Measurements from ENCODE around the gene ZNF697.

DNA sequence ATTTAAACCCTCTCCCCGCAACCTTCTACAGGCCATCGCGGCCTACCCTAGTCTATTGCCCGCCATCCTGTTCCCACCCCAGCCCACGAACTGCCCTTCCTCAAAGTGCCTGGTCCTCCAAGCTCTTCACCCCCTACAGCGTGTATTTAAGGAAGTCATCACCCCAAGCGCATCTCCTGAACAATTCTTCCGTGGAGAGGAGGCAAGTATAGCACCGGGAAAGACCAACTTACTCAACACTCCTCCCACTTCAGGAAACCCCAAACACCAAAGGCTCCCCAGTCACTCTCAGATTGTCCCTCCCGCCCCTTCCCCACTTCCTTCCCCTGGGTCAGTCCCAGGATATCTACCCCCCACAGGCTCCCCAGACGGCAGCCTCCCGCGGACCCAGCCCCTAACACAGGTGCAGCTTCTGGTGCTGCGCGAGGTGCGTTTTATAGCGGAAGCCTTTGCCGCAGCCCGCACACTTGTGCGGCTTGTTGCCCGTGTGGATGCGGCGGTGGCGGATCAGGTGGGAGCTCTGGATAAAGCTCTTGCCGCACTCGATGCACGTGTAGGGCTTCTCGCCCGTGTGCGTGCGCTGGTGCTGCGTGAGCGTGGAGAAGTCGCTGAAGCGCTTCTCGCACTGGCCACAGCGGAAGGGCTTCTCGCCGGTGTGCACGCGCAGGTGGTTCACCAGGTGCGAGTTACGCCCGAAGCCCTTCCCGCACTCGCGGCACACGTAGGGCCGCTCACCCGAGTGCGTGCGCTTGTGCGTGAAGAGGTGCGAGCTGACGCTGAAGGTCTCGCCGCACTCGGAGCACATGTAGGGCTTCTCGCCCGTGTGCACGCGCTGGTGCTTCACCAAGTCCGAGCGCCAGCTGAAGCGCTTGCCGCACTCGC is 25.5 kb downstream of the ZNF697 start:
- TF ChIP-seq, protein P1, sequence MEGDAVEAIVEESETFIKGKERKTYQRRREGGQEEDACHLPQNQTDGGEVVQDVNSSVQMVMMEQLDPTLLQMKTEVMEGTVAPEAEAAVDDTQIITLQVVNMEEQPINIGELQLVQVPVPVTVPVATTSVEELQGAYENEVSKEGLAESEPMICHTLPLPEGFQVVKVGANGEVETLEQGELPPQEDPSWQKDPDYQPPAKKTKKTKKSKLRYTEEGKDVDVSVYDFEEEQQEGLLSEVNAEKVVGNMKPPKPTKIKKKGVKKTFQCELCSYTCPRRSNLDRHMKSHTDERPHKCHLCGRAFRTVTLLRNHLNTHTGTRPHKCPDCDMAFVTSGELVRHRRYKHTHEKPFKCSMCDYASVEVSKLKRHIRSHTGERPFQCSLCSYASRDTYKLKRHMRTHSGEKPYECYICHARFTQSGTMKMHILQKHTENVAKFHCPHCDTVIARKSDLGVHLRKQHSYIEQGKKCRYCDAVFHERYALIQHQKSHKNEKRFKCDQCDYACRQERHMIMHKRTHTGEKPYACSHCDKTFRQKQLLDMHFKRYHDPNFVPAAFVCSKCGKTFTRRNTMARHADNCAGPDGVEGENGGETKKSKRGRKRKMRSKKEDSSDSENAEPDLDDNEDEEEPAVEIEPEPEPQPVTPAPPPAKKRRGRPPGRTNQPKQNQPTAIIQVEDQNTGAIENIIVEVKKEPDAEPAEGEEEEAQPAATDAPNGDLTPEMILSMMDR (tag by site-specific recombination; IDR thresholded peaks at IDR 0.05) = no peak
- TF ChIP-seq YY1 (tag by site-specific recombination; IDR thresholded peaks at IDR 0.05) (no peak), SALL2 (tag by site-specific recombination; IDR thresholded peaks at IDR 0.05; ENCODE audit: borderline replicate concordance) (no peak), MEIS1 (CRISPR knock-in tag; IDR thresholded peaks at IDR 0.05; ENCODE audit: borderline replicate concordance) (no peak), ZNF37A (tag by site-specific recombination; IDR thresholded peaks at IDR 0.05) (no peak)
